Mesothelial cell of epicardium (in vitro differentiated cells): ENCODE measurements around the gene PRR7. TPM values are rescaled to one million over a fixed set of nuclear protein-coding genes. Genes with fewer than 3 reads are reported as not detected.

Experiments used
- DNase-seq, 2 experiments: peaks; one replicate each; pipeline ENCODE4 v3.0.0; 2021; ENCODE audit warnings: low spot score in 2 of 2; ENCODE audit not compliant: unreplicated experiment in 2 of 2
- H3K27ac Mint-ChIP-seq: 2 replicates; pipeline ENCODE4 v1.8.0; 2021; ENCODE audit warnings: mixed read lengths
- H3K27me3 Mint-ChIP-seq: 2 replicates; pipeline ENCODE4 v1.8.0; 2021; ENCODE audit warnings: low read depth, mixed read lengths
- H3K36me3 Mint-ChIP-seq: 2 replicates; pipeline ENCODE4 v1.8.0; 2021; ENCODE audit warnings: mixed read lengths
- H3K4me1 Mint-ChIP-seq: 2 replicates; pipeline ENCODE4 v1.8.0; 2021; ENCODE audit warnings: mixed read lengths
- H3K4me3 Mint-ChIP-seq: 2 replicates; pipeline ENCODE4 v1.8.0; 2021; ENCODE audit warnings: mild to moderate bottlenecking, moderate library complexity, mixed read lengths
- H3K9me3 Mint-ChIP-seq: 2 replicates; pipeline ENCODE4 v1.8.0; 2021; ENCODE audit warnings: mixed read lengths
- CTCF ChIP-seq: fragments of 200-600 bp; sonication (generic); IDR thresholded peaks from one replicate; pipeline ENCODE4 v1.5.0; 2021; ENCODE audit warnings: antibody characterized with exemption; ENCODE audit not compliant: unreplicated experiment
- total RNA-seq: library from RNA; stranded (reverse); gene quantifications from 3 replicates; pipeline ENCODE4 v1.2.1, GENCODE V29; 2021

PRR7 gene
- total RNA-seq, 1 donor from 2014 or later = 5.9 TPM

- Mint-ChIP-seq H3K27ac (peak overlapping the region; percentile 97), H3K27me3 (peaks cover 1% of the 10 kb centered on the region), H3K4me1 (peaks cover 17% of the 10 kb centered on the region), H3K36me3 (peaks cover 5% of the 10 kb centered on the region), H3K9me3 (no peaks in the 10 kb centered on the region), H3K4me3 (peak overlapping the region; percentile 72)
- peak; percentile 94 to 95 for DNase-seq
- peak; percentile 96 for TF ChIP-seq CTCF
These were observed 9.3 kb downstream of the PRR7 start for GRCh38 chr5:177455661-177456590.

DNA sequence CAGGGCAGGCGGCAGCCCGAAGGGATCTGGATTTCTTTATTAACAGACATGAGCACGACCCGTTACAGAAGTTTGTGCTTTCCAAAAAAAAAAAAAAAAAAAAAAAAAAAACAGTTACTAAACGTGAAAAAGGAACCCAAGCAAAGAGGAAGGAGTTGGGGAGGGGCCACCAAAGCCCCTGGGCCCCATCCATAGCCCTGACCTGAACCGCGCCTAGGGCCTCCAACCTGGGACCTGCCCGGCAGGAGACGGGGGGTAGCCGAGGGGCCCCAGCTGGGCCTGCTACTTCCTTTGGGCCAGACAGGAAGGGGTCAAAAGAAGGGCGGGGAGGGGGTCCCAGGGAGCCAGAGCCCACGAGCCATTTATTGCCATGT lies 10.0 kb downstream of the PRR7 start:
- peaks cover 1% of the 10 kb centered on the region for H3K27me3 Mint-ChIP-seq
- no peaks in the 10 kb centered on the region for H3K9me3 Mint-ChIP-seq
- TF ChIP-seq CTCF = no peak
- peak overlapping the region; percentile 97 for H3K27ac Mint-ChIP-seq
- no peak for DNase-seq
- peaks cover 8% of the 10 kb centered on the region for H3K36me3 Mint-ChIP-seq
- H3K4me1 Mint-ChIP-seq = peaks cover 17% of the 10 kb centered on the region
- H3K4me3 Mint-ChIP-seq = peak overlapping the region; percentile 72

DNA sequence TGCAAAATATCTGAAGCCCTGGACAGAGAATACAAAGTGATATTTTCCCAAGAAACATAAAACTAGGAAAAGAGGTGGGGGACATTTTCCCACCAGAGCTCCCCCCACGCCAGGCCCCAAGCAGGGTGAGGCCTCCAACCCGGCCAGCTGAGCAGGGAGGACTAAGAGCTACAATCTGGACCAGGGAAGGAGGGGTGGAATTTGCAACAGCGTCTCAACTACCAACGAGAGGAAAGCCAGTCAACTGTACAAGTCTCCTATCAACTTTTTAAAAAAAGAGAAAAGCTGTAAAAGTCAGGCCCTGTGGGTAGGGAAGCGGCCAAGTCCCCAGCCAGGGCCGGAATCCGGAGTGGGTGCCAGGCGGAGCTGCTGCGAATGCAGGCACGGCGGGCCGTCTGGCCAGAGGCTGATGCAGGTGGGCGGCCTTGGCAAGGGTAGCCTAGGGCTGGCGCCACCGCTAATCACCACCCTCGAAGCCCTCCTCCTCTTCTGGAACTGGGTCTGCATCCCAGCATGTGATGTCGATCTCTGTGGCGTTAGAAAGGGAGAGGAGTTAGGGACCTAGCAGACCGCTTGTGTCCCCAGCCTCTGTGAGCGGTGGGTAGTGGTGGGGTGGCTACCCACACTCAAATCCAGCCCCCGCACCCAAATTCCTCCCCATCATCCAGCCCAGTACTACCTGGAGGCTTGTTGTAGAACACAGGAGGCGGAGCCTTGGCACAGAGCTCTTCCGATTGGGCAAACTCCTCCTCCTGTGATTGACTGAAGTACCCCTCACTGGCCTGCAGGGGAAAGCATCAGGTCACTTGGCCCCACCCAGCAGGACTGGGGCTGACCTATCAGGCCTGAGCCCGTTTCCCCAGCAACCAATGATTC lies 10.6 kb downstream of the PRR7 start:
- Mint-ChIP-seq H3K4me3 (peak overlapping the region; percentile 29), H3K27ac (peak overlapping the region; percentile 97), H3K27me3 (peaks cover 1% of the 10 kb centered on the region), H3K4me1 (peaks cover 17% of the 10 kb centered on the region), H3K36me3 (peaks cover 9% of the 10 kb centered on the region), H3K9me3 (no peaks in the 10 kb centered on the region)
- peak in 1 of 2 experiments; percentile 68 for DNase-seq
- peak; percentile 87 for TF ChIP-seq CTCF

DNA sequence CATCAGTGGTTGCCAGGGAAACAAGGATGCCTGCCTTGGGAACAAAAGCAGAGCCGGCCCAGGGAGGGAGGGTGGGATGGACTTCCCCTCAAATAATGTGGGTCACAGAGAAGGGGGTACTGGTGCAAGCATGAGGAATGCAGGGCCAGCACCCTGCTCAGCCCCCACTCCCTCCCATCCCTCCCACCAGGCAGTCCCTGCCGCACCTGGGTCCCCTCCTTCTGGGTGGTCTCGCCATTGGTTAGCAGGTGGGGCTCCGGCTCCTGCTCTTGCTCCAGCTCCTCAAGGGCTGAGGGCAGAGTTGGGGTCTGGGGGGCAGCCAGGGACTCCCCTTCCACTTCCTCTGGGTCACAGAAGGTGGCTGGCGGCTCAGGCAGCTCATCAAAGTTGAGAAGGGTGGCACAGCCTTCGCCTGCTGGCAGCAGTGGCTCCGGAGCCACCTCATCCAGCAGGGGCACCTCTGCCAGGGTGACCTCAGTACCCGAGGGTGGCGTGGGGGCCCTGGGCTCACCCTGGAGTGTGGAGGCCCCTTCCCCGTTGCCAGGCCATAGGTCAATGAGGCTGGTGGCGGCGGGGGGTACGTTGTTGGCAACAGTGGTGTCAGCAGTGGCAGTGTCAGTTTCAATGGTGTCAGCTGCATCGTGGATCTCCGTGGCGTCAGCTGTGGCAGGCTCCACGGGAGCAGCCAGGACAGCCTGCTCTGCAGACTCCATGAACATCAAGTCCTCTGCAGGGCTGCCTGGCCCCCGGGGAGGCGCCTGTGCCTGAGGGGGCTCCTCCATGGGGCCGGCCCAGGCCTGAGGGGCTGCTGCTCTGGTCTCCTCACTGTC lies 11.5 kb downstream of the PRR7 start:
- Mint-ChIP-seq H3K4me3 (no peak overlapping the region), H3K4me1 (peaks cover 17% of the 10 kb centered on the region), H3K27me3 (peaks cover 1% of the 10 kb centered on the region), H3K27ac (peak overlapping the region; percentile 94), H3K36me3 (peaks cover 12% of the 10 kb centered on the region), H3K9me3 (no peaks in the 10 kb centered on the region)
- peak; percentile 62 for TF ChIP-seq CTCF
- no peak for DNase-seq

- Mint-ChIP-seq H3K9me3 (no peaks in the 10 kb centered on the region), H3K4me3 (no peak overlapping the region), H3K27me3 (no peaks in the 10 kb centered on the region), H3K36me3 (peaks cover 19% of the 10 kb centered on the region), H3K27ac (no peak overlapping the region), H3K4me1 (peaks cover 12% of the 10 kb centered on the region)
- no peak for DNase-seq
- no peak for TF ChIP-seq CTCF
These were observed 12.3 kb downstream of the PRR7 start for GRCh38 chr5:177458912-177459350.
